ENCODE results near the gene CLSTN3. TPM values are rescaled to one million over a fixed set of nuclear protein-coding genes. Genes with fewer than 3 reads are reported as not detected.

CLSTN3 gene
- total RNA-seq, 2 experiments from 2014 or later: 74.0 to 74.1 TPM

GRCh38 chr12:7108003-7108795 lies 22.0 kb upstream of the CLSTN3 start:
- Mint-ChIP-seq H3K4me3 (peak overlapping the region; percentile 96), H3K9me3 (peaks cover 16% of the 10 kb centered on the region), H3K4me1 (peaks cover 72% of the 10 kb centered on the region), H3K27me3 (no peaks in the 10 kb centered on the region), H3K36me3 (ENCODE audit: low read depth) (peaks cover 44% of the 10 kb centered on the region), H3K27ac (peak overlapping the region; percentile 96)
- DNase-seq: peak; percentile 85
- ChIA-PET CTCF (interaction anchor here (0.6 to 4.3 kb wide), 22 partner anchors 10 to 384 kb away, joined by 3 to 18 read pairs (median 4); partner anchors contain the start of genes C12orf57, COPS7A, RNU7-1 and SPSB2), POLR2A (interaction anchor here (0.5 to 2.7 kb wide), 5 partner anchors 162 to 973 kb away, joined by 3 to 28 read pairs (median 4); partner anchors contain the start of genes C12orf57 and RNU7-1)

DNA sequence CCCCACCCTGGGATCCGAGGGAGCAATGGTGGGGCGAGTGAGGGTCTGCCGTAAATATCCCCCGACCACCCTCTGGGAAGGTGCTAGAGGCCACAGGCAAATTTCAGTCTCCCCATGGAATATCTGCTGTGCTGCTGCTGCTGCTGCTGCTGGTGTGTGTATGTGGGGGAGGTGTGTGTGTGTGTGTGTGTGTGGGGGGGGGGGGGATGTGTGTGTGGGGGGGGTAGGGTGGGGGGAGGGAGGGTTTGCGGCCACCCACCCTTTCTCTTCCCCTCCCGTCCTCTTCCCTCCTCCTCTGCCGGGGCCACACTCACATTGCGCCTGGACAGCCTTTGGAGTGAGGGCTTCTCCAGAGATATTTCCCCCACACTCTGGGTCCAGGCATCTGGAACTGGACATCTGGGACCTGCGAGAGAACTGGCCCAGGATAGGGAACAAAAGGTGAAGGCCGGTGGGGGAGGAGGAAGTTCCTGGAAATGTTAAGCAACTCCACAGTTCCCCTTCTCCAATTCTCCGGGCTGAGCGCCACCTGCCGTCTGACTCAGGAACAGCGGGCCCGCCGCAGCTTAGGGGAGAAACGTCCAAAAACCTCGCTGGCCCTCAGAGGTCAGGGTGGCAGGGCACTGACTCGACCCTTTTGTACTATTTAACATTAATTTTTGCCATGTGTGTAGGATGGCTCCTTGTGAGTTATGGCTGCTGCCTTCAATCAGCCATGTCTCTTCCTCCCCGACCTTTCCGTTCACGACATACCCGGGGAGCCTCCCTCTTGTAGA lies 21.2 kb upstream of the CLSTN3 start, which contains the start of gene C1RL:
TSS of gene C1RL (minus strand) at position 419 of the 776 bp plus-strand sequence. CDS start at position 385, 34 bp downstream.
- Mint-ChIP-seq H3K27ac (peak within 1 kb of the TSS; percentile 96), H3K27me3 (no peaks in the 10 kb centered on the region), H3K36me3 (ENCODE audit: low read depth) (peaks cover 43% of the 10 kb centered on the region), H3K4me3 (peak within 1 kb of the TSS; percentile 96), H3K4me1 (peaks cover 68% of the 10 kb centered on the region), H3K9me3 (peaks cover 16% of the 10 kb centered on the region)
- peak; percentile 76 for DNase-seq
- ChIA-PET POLR2A (interaction anchor here (0.6 to 2.7 kb wide), 3 partner anchors 147 to 918 kb away, joined by 4 to 28 read pairs (median 4); partner anchors contain the start of genes C12orf57 and RNU7-1), CTCF (interaction anchor here (0.6 to 4.3 kb wide), 32 partner anchors 9 to 385 kb away, joined by 3 to 18 read pairs (median 4); partner anchors contain the start of genes C12orf57, COPS7A, RNU7-1 and SPSB2)

DNA sequence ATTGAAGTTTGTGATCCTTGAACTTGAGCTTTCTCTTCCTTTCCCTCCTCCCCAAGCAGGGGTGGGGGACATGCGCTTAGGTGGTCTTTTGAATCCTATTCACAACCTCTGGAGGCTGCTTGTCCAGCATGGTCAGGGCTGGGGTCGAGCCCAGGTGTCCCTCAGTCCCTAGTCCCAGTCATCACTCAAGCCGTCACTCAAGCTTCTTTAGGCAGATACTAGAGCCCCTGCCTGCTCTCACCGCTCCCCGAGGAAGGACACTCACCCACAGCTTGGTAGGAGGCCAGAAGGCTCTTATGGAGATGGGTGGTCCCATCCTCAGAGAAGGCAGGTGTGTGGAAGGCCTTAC lies 20.6 kb upstream of the CLSTN3 start:
- peak overlapping the region; percentile 96 for H3K4me3 Mint-ChIP-seq
- no peaks in the 10 kb centered on the region for H3K27me3 Mint-ChIP-seq
- peak overlapping the region; percentile 83 for H3K27ac Mint-ChIP-seq
- no peak for DNase-seq
- ChIA-PET POLR2A (interaction anchor here (0.6 to 2.7 kb wide), 2 partner anchors 148 to 165 kb away, joined by 4 to 28 read pairs; partner anchors contain the start of genes C12orf57 and RNU7-1), CTCF (interaction anchor here (0.6 to 4.3 kb wide), 21 partner anchors 9 to 245 kb away, joined by 3 to 18 read pairs (median 4); partner anchors contain the start of genes C12orf57, RNU7-1 and SPSB2)
- peaks cover 68% of the 10 kb centered on the region for H3K4me1 Mint-ChIP-seq
- H3K36me3 Mint-ChIP-seq (ENCODE audit: low read depth): peaks cover 45% of the 10 kb centered on the region
- H3K9me3 Mint-ChIP-seq: peaks cover 16% of the 10 kb centered on the region

DNA sequence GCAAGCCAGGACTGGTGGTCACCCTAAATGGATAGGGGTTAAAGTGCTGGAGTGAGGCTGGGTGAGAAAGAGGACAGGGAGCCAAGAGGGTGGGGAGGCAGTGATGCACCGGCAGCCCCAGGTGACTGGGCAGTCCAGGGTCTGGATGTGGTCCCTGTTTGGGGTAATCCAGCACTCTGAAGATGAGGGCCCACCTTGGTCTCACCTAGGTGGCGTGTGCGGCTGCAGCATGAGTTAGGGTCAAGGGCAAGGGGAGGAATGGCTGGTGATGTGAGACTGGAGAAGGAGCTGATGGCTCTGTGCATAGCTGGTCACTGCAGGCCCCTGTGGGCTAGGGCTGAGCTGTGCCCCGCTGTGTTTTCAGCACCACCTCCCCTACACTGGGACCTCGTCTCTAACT lies 19.5 kb upstream of the CLSTN3 start:
- H3K9me3 Mint-ChIP-seq: peaks cover 13% of the 10 kb centered on the region
- peaks cover 65% of the 10 kb centered on the region for H3K4me1 Mint-ChIP-seq
- peaks cover 44% of the 10 kb centered on the region for H3K36me3 Mint-ChIP-seq (ENCODE audit: low read depth)
- ChIA-PET POLR2A (interaction anchor here (1.2 kb wide), 1 partner anchor 93 kb away, joined by 3 read pairs; the partner anchor contains the start of gene LPCAT3), CTCF (interaction anchor here (1.6 to 4.3 kb wide), 4 partner anchors 23 to 219 kb away, joined by 3 to 15 read pairs (median 14); partner anchors contain the start of genes C12orf57 and RNU7-1)
- DNase-seq: no peak
- H3K27ac Mint-ChIP-seq: no peak overlapping the region
- H3K4me3 Mint-ChIP-seq: no peak overlapping the region
- H3K27me3 Mint-ChIP-seq: no peaks in the 10 kb centered on the region

DNA sequence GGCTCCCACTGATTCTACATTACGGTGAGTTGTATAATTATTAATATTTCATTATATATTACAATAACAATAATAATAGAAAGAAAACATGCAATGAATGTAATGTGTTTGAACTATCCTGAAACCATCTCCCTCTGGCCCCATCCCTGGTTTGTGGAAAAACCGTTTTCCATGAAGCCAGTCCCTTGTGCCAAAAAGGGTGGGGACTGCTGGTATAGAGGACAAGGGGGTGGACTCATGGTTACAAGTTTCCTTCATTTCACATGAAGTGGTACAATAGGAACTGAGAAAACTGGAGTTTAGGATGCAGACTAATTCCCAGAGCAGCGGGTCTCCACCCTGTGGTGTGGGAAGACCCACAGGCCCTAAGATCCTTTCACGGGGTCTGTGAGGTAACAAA lies 18.1 kb upstream of the CLSTN3 start:
- H3K4me1 Mint-ChIP-seq: peaks cover 51% of the 10 kb centered on the region

DNA sequence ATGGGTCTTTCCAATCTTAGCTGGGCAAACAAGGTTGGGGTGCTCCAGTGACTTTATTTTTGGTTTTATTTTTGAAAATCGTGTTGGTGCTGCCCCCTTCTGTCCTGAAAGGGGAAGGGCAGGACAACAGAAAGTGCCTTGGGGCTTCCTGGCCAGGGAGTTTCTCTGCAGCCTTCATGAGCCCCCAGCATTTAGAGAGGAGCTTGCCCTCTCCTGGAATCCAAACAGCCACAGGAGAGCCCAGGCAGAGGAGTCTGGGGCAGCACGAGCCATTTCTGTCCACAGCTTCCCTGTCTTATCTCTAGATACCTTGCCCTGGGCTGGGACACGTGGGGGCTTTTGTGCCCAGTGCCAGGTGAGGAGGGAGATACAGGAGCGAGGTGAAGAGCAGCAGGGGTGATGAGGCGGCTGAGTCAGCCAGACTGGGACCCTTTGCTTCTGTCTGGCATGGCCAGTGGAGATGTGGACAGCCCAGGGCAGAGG lies 16.7 kb upstream of the CLSTN3 start:
- Mint-ChIP-seq H3K4me1 (peaks cover 40% of the 10 kb centered on the region), H3K4me3 (no peak overlapping the region), H3K27me3 (no peaks in the 10 kb centered on the region), H3K9me3 (no peaks in the 10 kb centered on the region), H3K27ac (peak overlapping the region; percentile 20), H3K36me3 (ENCODE audit: low read depth) (peaks cover 39% of the 10 kb centered on the region)
- ChIA-PET CTCF (interaction anchor here (0.9 to 3.5 kb wide), 10 partner anchors 9 to 244 kb away, joined by 3 to 16 read pairs (median 4); partner anchors contain the start of genes C12orf57, PEX5 and RNU7-1), POLR2A (interaction anchor here (0.7 to 1.6 kb wide), 2 partner anchors 170 to 280 kb away, joined by 3 to 4 read pairs; partner anchors contain the start of genes C12orf57 and RNU7-1)
- DNase-seq: peak; percentile 61

More for the DNA sequence above, 18.1 kb upstream of the CLSTN3 start:
- peaks cover 40% of the 10 kb centered on the region for H3K36me3 Mint-ChIP-seq (ENCODE audit: low read depth)
- no peaks in the 10 kb centered on the region for H3K27me3 Mint-ChIP-seq
- no peak overlapping the region for H3K27ac Mint-ChIP-seq
- no peak overlapping the region for H3K4me3 Mint-ChIP-seq
- H3K9me3 Mint-ChIP-seq: no peaks in the 10 kb centered on the region
- POLR2A ChIA-PET: interaction anchor here (0.7 to 1.6 kb wide), 3 partner anchors 10 to 168 kb away, joined by 3 to 4 read pairs (median 3); partner anchors contain the start of genes C12orf57, LPCAT3 and RNU7-1
- no peak for DNase-seq
- CTCF ChIA-PET: interaction anchor here (2.7 to 4.3 kb wide), 4 partner anchors 10 to 221 kb away, joined by 7 to 16 read pairs (median 14); partner anchors contain the start of genes C12orf57 and RNU7-1

GRCh38 chr12:7114008-7114407 lies 16.2 kb upstream of the CLSTN3 start:
- H3K4me1 Mint-ChIP-seq: peaks cover 38% of the 10 kb centered on the region
- peaks cover 37% of the 10 kb centered on the region for H3K36me3 Mint-ChIP-seq (ENCODE audit: low read depth)
- ChIA-PET POLR2A (no interaction called here), CTCF (interaction anchor here (0.6 to 3.5 kb wide), 9 partner anchors 8 to 1798 kb away, joined by 3 to 16 read pairs (median 4); partner anchors contain the start of genes C12orf57, PEX5 and RNU7-1)
- no peak overlapping the region for H3K4me3 Mint-ChIP-seq
- H3K27ac Mint-ChIP-seq: no peak overlapping the region
- H3K9me3 Mint-ChIP-seq: no peaks in the 10 kb centered on the region
- no peaks in the 10 kb centered on the region for H3K27me3 Mint-ChIP-seq
- DNase-seq: no peak

GRCh38 chr12:7114851-7115250 lies 15.3 kb upstream of the CLSTN3 start:
- ChIA-PET CTCF (interaction anchor here (2.0 kb wide), 1 partner anchor 10 kb away, joined by 9 read pairs; no protein-coding TSS in a partner anchor), POLR2A (no interaction called here)
- Mint-ChIP-seq H3K36me3 (ENCODE audit: low read depth) (peaks cover 34% of the 10 kb centered on the region), H3K9me3 (no peaks in the 10 kb centered on the region), H3K27ac (no peak overlapping the region), H3K4me1 (peaks cover 33% of the 10 kb centered on the region), H3K27me3 (no peaks in the 10 kb centered on the region), H3K4me3 (no peak overlapping the region)
- DNase-seq: no peak

DNA sequence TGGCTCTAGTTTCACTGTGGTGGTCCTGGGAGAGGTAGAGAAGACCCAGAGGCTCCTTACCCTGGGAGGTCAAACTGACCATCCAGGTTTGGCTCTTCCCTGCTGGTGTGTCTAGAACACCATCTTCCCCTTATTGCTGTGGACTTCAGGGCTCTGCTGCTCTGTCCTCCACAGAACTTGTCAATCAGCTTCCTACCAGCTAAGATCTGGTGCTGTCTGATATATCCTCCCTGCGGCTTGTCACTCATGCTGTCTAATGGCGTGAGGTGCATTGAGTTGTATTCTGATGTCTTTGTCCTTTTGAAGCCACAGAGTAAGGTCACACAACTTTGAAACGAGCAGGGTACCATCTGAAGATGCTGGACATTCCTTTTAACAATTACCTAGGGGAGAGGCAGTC lies 14.0 kb upstream of the CLSTN3 start:
- Mint-ChIP-seq H3K4me3 (no peak overlapping the region), H3K9me3 (no peaks in the 10 kb centered on the region), H3K27me3 (no peaks in the 10 kb centered on the region), H3K36me3 (ENCODE audit: low read depth) (peaks cover 34% of the 10 kb centered on the region), H3K4me1 (peaks cover 21% of the 10 kb centered on the region), H3K27ac (no peak overlapping the region)
- DNase-seq: no peak
- ChIA-PET POLR2A (no interaction called here), CTCF (interaction anchor here (1.9 kb wide), 1 partner anchor 179 kb away, joined by 6 read pairs; no protein-coding TSS in a partner anchor)

- no peak for DNase-seq
- Mint-ChIP-seq H3K27me3 (no peaks in the 10 kb centered on the region), H3K4me3 (no peak overlapping the region), H3K9me3 (no peaks in the 10 kb centered on the region), H3K4me1 (peaks cover 16% of the 10 kb centered on the region), H3K27ac (no peak overlapping the region), H3K36me3 (ENCODE audit: low read depth) (peaks cover 34% of the 10 kb centered on the region)
- CTCF ChIA-PET: interaction anchor here (1.9 kb wide), 1 partner anchor 179 kb away, joined by 6 read pairs; no protein-coding TSS in a partner anchor
- POLR2A ChIA-PET: no interaction called here
Measured at GRCh38 chr12:7116916-7117315, 13.3 kb upstream of the CLSTN3 start.

GRCh38 chr12:7117670-7118069 lies 12.5 kb upstream of the CLSTN3 start:
- DNase-seq: no peak
- ChIA-PET CTCF (interaction anchor here (0.5 to 1.4 kb wide), 2 partner anchors 9 to 11 kb away, joined by 3 to 7 read pairs; partner anchors contain the start of gene C1RL), POLR2A (no interaction called here)
- Mint-ChIP-seq H3K27ac (no peak overlapping the region), H3K9me3 (no peaks in the 10 kb centered on the region), H3K36me3 (ENCODE audit: low read depth) (peaks cover 32% of the 10 kb centered on the region), H3K4me3 (no peak overlapping the region), H3K27me3 (no peaks in the 10 kb centered on the region), H3K4me1 (peaks cover 10% of the 10 kb centered on the region)

GRCh38 chr12:7118881-7119280 lies 11.3 kb upstream of the CLSTN3 start:
- Mint-ChIP-seq H3K27ac (no peak overlapping the region), H3K4me1 (peaks cover 2% of the 10 kb centered on the region), H3K36me3 (ENCODE audit: low read depth) (peaks cover 26% of the 10 kb centered on the region), H3K27me3 (no peaks in the 10 kb centered on the region), H3K9me3 (no peaks in the 10 kb centered on the region), H3K4me3 (no peak overlapping the region)
- POLR2A ChIA-PET: no interaction called here
- DNase-seq: no peak
- CTCF ChIA-PET: interaction anchor here (1.4 kb wide), 1 partner anchor 10 kb away, joined by 7 read pairs; the partner anchor contains the start of gene C1RL

All from activated CD4-positive, alpha-beta T cell treated with anti-CD3 and anti-CD28 coated beads, Interleukin-2, amount 10 ng/mL, durations not matched to agents 7 days and 5 days (primary cell).